Prostate gland (tissue), 2 donors: Measurements from ENCODE around the gene KPNA1. TPM values are rescaled to one million over a fixed set of nuclear protein-coding genes. Genes with fewer than 3 reads are reported as not detected.

Source experiments
- DNase-seq: peaks from one replicate; pipeline ENCODE4 v3.0.0-alpha.2; 2019; ENCODE audit warnings: low spot score
- H3K27ac ChIP-seq, 2 donors: fragments of 200-600 bp; sonication (generic); 2 replicates each; pipeline ENCODE4 v1.5.1; 2017 to 2019
- H3K27me3 ChIP-seq: fragments of 200-600 bp; sonication (generic); replicated peaks from 2 replicates; pipeline ENCODE4 v1.5.1; 2019; ENCODE audit not compliant: insufficient read depth
- H3K36me3 ChIP-seq, 2 donors: fragments of 200-600 bp; sonication (generic); 1 replicate in 1 of 2; 2 replicates in 1 of 2; pipeline versions ENCODE4 v1.5.1 to v1.8.1; 2017 to 2019
- H3K4me1 ChIP-seq: fragments of 200-600 bp; sonication (generic); replicated peaks from 2 replicates; pipeline ENCODE4 v1.5.1; 2019
- H3K4me3 ChIP-seq, 2 donors: fragments of 200-600 bp; sonication (generic); 2 replicates each; pipeline ENCODE4 v1.5.1; 2017 to 2019
- H3K9me3 ChIP-seq: fragments of 200-600 bp; sonication (generic); 2 replicates; pipeline ENCODE4 v1.5.1; 2017
- CTCF ChIP-seq, 4 experiments: fragments of 200-600 bp in 2 of 4; fragments of 450-650 bp in 2 of 4; sonication (generic) in 2 of 4; IDR thresholded peaks; 1 replicate in 3 of 4; 2 replicates in 1 of 4; pipeline ENCODE4 v1.5.1; 2016 to 2019; ENCODE audit warnings: antibody characterized with exemption in 4 of 4, mild to moderate bottlenecking in 2 of 4, moderate library complexity in 2 of 4
- POLR2A ChIP-seq: fragments of 450-650 bp; IDR thresholded peaks from one replicate; pipeline ENCODE4 v1.6.1; 2016; ENCODE audit warnings: antibody characterized with exemption, mild to moderate bottlenecking
- POLR2AphosphoS5 ChIP-seq: sonication (generic); formaldehyde crosslinking; IDR thresholded peaks from one replicate; pipeline ENCODE4 v1.6.1; 2017; ENCODE audit warnings: antibody characterized with exemption
- WGBS: methylation state at CpG from one replicate; pipeline ENCODE4 v1.1.5; 2018; 5-methylcytosine and 5-hydroxymethylcytosine counted together
- intact Hi-C: fragments of 100-400 bp; cut with DNase I; formaldehyde crosslinking; loops from one replicate; pipeline ENCODE4 v1.14.2; 2022
- total RNA-seq, 2 donors: library from RNA; depleted of rRNA; stranded (reverse); fragments of >200 nt; gene quantifications; one replicate each; pipeline ENCODE4 v1.1.0, GENCODE V29; 2016

The KPNA1 gene
- total RNA-seq, 2 donors from 2014 or later: 27.1 to 38.7 TPM

- Histone ChIP-seq H3K4me1 (no peaks in the 10 kb centered on the region), H3K4me3 (no peak overlapping the region), H3K36me3 (peaks cover 5 to 11% of the 10 kb centered on the region in 2 donors), H3K27ac (no peak overlapping the region), H3K27me3 (no peaks in the 10 kb centered on the region), H3K9me3 (no peaks in the 10 kb centered on the region)
- intact Hi-C loops: no loop called here
- WGBS: 52% methylated on average over 3 of the region's 3 CpGs
- no peak for DNase-seq
- TF ChIP-seq CTCF (IDR thresholded peaks at IDR 0.05): no peak
- no peak for TF ChIP-seq POLR2A
- TF ChIP-seq POLR2AphosphoS5: no peak
Observed at GRCh38 chr3:122553171-122553570, 38.4 kb upstream of the KPNA1 start.

- Histone ChIP-seq H3K36me3 (peaks cover 0 to 6% of the 10 kb centered on the region in 2 donors), H3K27me3 (no peaks in the 10 kb centered on the region), H3K27ac (no peak overlapping the region), H3K9me3 (no peaks in the 10 kb centered on the region), H3K4me1 (no peaks in the 10 kb centered on the region), H3K4me3 (no peak overlapping the region)
- intact Hi-C loops: no loop called here
- no peak for TF ChIP-seq POLR2AphosphoS5
- TF ChIP-seq POLR2A: no peak
- TF ChIP-seq CTCF (IDR thresholded peaks at IDR 0.05): no peak
- DNase-seq: no peak
- WGBS: 62% methylated on average over 1 of the region's 1 CpG
Observed at GRCh38 chr3:122548619-122549018, 33.9 kb upstream of the KPNA1 start.

- no peaks in the 10 kb centered on the region for H3K27me3 ChIP-seq
- TF ChIP-seq CTCF (IDR thresholded peaks at IDR 0.05): no peak
- WGBS: 59% methylated on average over 3 of the region's 3 CpGs
- intact Hi-C loops: no loop called here
- no peaks in the 10 kb centered on the region for H3K4me1 ChIP-seq
- H3K36me3 ChIP-seq: peaks cover 0 to 6% of the 10 kb centered on the region in 2 donors
- no peak overlapping the region for H3K4me3 ChIP-seq
- no peak for DNase-seq
- H3K9me3 ChIP-seq: no peaks in the 10 kb centered on the region
- H3K27ac ChIP-seq: no peak overlapping the region
Observed at GRCh38 chr3:122548076-122548475, 33.3 kb upstream of the KPNA1 start.

GRCh38 chr3:122546151-122546550 lies 31.4 kb upstream of the KPNA1 start:
- H3K36me3 ChIP-seq: peaks cover 0 to 6% of the 10 kb centered on the region in 2 donors

More at GRCh38 chr3:122546151-122546550, 31.4 kb upstream of the KPNA1 start:
- H3K27me3 ChIP-seq: no peaks in the 10 kb centered on the region
- H3K27ac ChIP-seq: no peak overlapping the region
- TF ChIP-seq POLR2AphosphoS5 (no peak), POLR2A (no peak), CTCF (IDR thresholded peaks at IDR 0.05) (no peak)
- H3K4me3 ChIP-seq: no peak overlapping the region
- no peaks in the 10 kb centered on the region for H3K9me3 ChIP-seq
- 88% methylated on average over 5 of the region's 5 CpGs for WGBS
- no peak for DNase-seq
- intact Hi-C loops: no loop called here
- no peaks in the 10 kb centered on the region for H3K4me1 ChIP-seq
